GM23338 (cell line): ENCODE data around the gene MAPT. TPM values are rescaled to one million over a fixed set of nuclear protein-coding genes. Genes with fewer than 3 reads are reported as not detected.

Source experiments
- ATAC-seq: fragments of 200-7000 bp; cut with Tn5 transposase; 3 replicates; pipeline ENCODE4 v1.9.1; 2020
- DNase-seq: peaks from one replicate; pipeline ENCODE4 v3.0.0-alpha.2; 2015; ENCODE audit warnings: low spot score
- H2AFZ ChIP-seq: fragments of 200-600 bp; sonication (generic); 2 replicates; pipeline ENCODE4 v1.8.0; 2016; ENCODE audit warnings: antibody characterized with exemption, mild to moderate bottlenecking, moderate library complexity
- H3F3A ChIP-seq: fragments of 200-600 bp; sonication (generic); replicated peaks from 2 replicates; pipeline ENCODE4 v1.8.0; 2017; ENCODE audit warnings: antibody characterized with exemption, mixed run types, low read depth
- H3K27ac ChIP-seq: fragments of 200-600 bp; sonication (generic); 2 replicates; pipeline ENCODE4 v1.6.1; 2016; ENCODE audit warnings: low read depth
- H3K27me3 ChIP-seq: fragments of 200-600 bp; sonication (generic); 2 replicates; pipeline ENCODE4 v1.8.0; 2016; ENCODE audit warnings: mild to moderate bottlenecking, mixed run types, moderate library complexity; ENCODE audit not compliant: insufficient read depth
- H3K36me3 ChIP-seq: fragments of 200-600 bp; sonication (generic); 2 replicates; pipeline ENCODE4 v1.8.0; 2016; ENCODE audit warnings: mild to moderate bottlenecking; ENCODE audit not compliant: insufficient read depth
- H3K4me1 ChIP-seq: fragments of 200-600 bp; sonication (generic); 2 replicates; pipeline ENCODE4 v1.8.0; 2016; ENCODE audit warnings: mild to moderate bottlenecking, moderate library complexity; ENCODE audit not compliant: insufficient read depth
- H3K4me2 ChIP-seq: fragments of 200-600 bp; sonication (generic); 2 replicates; pipeline ENCODE4 v1.7.1; 2017; ENCODE audit warnings: mixed run types
- H3K4me3 ChIP-seq: fragments of 200-600 bp; sonication (generic); 2 replicates; pipeline ENCODE4 v1.6.1; 2016; ENCODE audit warnings: mixed run types
- H3K79me2 ChIP-seq: fragments of 200-600 bp; sonication (generic); replicated peaks from 2 replicates; pipeline ENCODE4 v1.8.0; 2017; ENCODE audit warnings: mild to moderate bottlenecking; ENCODE audit not compliant: insufficient read depth
- H3K9me2 ChIP-seq: fragments of 200-600 bp; sonication (generic); 2 replicates; pipeline ENCODE4 v1.8.0; 2017; ENCODE audit not compliant: insufficient read depth
- H4K20me1 ChIP-seq: fragments of 200-600 bp; sonication (generic); replicated peaks from 2 replicates; pipeline ENCODE4 v1.8.0; 2017; ENCODE audit warnings: mild to moderate bottlenecking; ENCODE audit not compliant: insufficient read depth
- H3K27ac Mint-ChIP-seq: 2 replicates; pipeline ENCODE4 v1.8.0; 2020; ENCODE audit warnings: inconsistent platforms, mild to moderate bottlenecking, moderate library complexity, mixed read lengths
- H3K27me3 Mint-ChIP-seq: 3 replicates; pipeline ENCODE4 v1.8.0; 2022; ENCODE audit warnings: low read depth, mild to moderate bottlenecking, moderate library complexity, mixed read lengths, inconsistent platforms; ENCODE audit not compliant: insufficient read depth, poor library complexity
- H3K36me3 Mint-ChIP-seq: 3 replicates; pipeline ENCODE4 v1.8.0; 2021; ENCODE audit warnings: low read depth, mild to moderate bottlenecking, inconsistent platforms, moderate library complexity, mixed read lengths
- H3K4me1 Mint-ChIP-seq: 3 replicates; pipeline ENCODE4 v1.8.0; 2020; ENCODE audit warnings: mild to moderate bottlenecking, inconsistent platforms, mixed read lengths
- H3K4me3 Mint-ChIP-seq: 3 replicates; pipeline ENCODE4 v1.8.0; 2021; ENCODE audit warnings: moderate library complexity, mild to moderate bottlenecking, inconsistent platforms, mixed read lengths
- H3K9me3 Mint-ChIP-seq: 3 replicates; pipeline ENCODE4 v1.8.0; 2020; ENCODE audit warnings: moderate library complexity, mild to moderate bottlenecking, inconsistent platforms, mixed read lengths
- CREB1 ChIP-seq: fragments of 250-450 bp; sonication (Bioruptor Pico); IDR thresholded peaks from 2 replicates; pipeline ENCODE4 v1.5.0; 2020; ENCODE audit warnings: low read depth, mild to moderate bottlenecking, moderate library complexity
- JUNB ChIP-seq: IDR thresholded peaks from one replicate; pipeline ENCODE4 v1.6.1; 2016; ENCODE audit warnings: antibody characterized with exemption; ENCODE audit not compliant: unreplicated experiment
- REST ChIP-seq: IDR thresholded peaks from one replicate; pipeline ENCODE4 v1.6.1; 2018; ENCODE audit warnings: antibody characterized with exemption; ENCODE audit not compliant: unreplicated experiment
- ZNF114 ChIP-seq: fragments of 250-450 bp; sonication (Bioruptor Pico); IDR thresholded peaks from 2 replicates; pipeline ENCODE4 v1.5.0; 2020; ENCODE audit warnings: mild to moderate bottlenecking, moderate library complexity
- ZNF331 ChIP-seq: fragments of 250-450 bp; sonication (Bioruptor Pico); IDR thresholded peaks from 2 replicates; pipeline ENCODE4 v1.5.0; 2020; ENCODE audit warnings: low read depth, mild to moderate bottlenecking, moderate library complexity
- ZNF462 ChIP-seq: fragments of 250-450 bp; sonication (Bioruptor Pico); IDR thresholded peaks from 2 replicates; pipeline ENCODE4 v1.5.0; 2020; ENCODE audit warnings: mild to moderate bottlenecking, moderate library complexity
- polyA plus RNA-seq: library from polyadenylated mRNA; unstranded; fragments of >200 nt; fragmentation: Nextera tagmentation; extraction: Ambion mirVana; gene quantifications from 2 replicates; pipeline ENCODE4 v1.2.1, GENCODE V29; 2016
- total RNA-seq: library from RNA; depleted of rRNA; stranded (reverse); fragments of >200 nt; shearing (Covaris generic); gene quantifications from 2 replicates; pipeline ENCODE4 v1.2.3, GENCODE V29; 2014

Gene MAPT
- total and polyA plus RNA-seq, 2 experiments from 2014 or later = 1.1 to 2.1 TPM

- TF ChIP-seq ZNF462 (CRISPR knock-in tag) = no peak
Measured at GRCh38 chr17:45992175-45992574, 97.8 kb downstream of the MAPT start (continued).

- Histone ChIP-seq H3K4me1 (no peaks in the 10 kb centered on the region; the same call in 1 of the 2 replicates), H4K20me1 (no peaks in the 10 kb centered on the region), H3K4me3 (no peak overlapping the region), H3K36me3 (no peaks in the 10 kb centered on the region), H3F3A (no peaks in the 10 kb centered on the region), H3K4me2 (no peak overlapping the region), H3K79me2 (no peaks in the 10 kb centered on the region), H3K27ac (no peak overlapping the region), H3K27me3 (no peaks in the 10 kb centered on the region), H3K9me2 (no peaks in the 10 kb centered on the region), H2AFZ (no peak overlapping the region)
- Mint-ChIP-seq H3K4me1 (peaks cover 5% of the 10 kb centered on the region), H3K4me3 (no peak overlapping the region), H3K27ac (no peak overlapping the region), H3K27me3 (peaks cover 11% of the 10 kb centered on the region), H3K9me3 (no peaks in the 10 kb centered on the region; the same call in 2 of the 3 replicates), H3K36me3 (no peaks in the 10 kb centered on the region)
- DNase-seq (peak; percentile 43), ATAC-seq (peak; percentile 83)
- no peak for TF ChIP-seq ZNF114 (CRISPR knock-in tag)
- no peak for TF ChIP-seq REST
- no peak for TF ChIP-seq JUNB
- TF ChIP-seq ZNF331 (CRISPR knock-in tag) = no peak
- no peak for TF ChIP-seq CREB1
- TF ChIP-seq ZNF462 (CRISPR knock-in tag) = no peak
Measured at GRCh38 chr17:45992904-45993303, 98.5 kb downstream of the MAPT start.
